ENCODE data around the gene SLC24A4.

SLC24A4 gene

GRCh38 chr14:92404421-92404820 lies 81.5 kb downstream of the SLC24A4 start:
- no peak for DNase-seq (ENCODE audit: low spot score)

GRCh38 chr14:92404938-92405337 lies 82.0 kb downstream of the SLC24A4 start:
- no peak for DNase-seq (ENCODE audit: low spot score)

GRCh38 chr14:92407410-92407809 lies 84.4 kb downstream of the SLC24A4 start:
- no peak for DNase-seq (ENCODE audit: low spot score)

DNA sequence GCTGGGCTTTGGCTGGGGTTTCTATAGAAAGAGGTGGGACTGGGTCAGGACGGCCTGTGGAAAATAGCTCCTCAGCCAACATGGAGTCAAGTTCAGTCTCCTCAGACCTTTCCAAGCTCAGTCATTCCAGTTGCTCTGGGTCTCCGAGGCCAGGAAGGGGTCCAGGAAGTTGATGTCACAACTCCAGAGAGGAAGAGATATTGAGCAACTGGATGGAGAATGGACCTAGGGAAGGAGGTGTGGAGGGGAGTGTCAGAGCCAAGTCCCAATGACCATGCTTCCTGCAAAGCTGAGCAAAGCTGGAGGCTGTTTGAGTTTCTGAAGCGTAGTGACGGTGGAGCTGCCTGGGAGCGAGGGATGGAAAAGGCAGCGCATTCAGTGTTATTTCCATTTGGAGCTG lies 86.1 kb downstream of the SLC24A4 start:
- DNase-seq (ENCODE audit: low spot score) = no peak

DNA sequence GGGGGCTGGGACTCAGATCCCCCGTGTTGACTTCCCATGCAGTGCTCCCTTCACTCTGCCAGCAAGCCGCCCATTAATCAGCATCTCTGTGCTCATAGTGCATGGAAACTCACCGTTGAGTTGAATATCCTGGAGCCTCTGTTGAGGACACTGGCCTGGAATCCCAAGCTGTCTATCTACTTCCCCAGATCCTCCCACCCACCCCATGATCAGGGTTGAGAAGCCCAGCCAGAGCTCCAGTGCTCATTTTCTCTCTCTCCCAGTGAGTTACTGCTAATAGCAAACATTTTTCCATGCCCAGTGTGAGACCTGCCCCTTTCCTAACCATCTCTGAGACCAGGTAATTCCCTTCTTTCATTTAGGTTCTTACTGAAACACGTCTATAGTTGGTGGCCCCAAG lies 88.2 kb downstream of the SLC24A4 start:
- no peak for DNase-seq (ENCODE audit: low spot score)

GRCh38 chr14:92411941-92412340 lies 89.0 kb downstream of the SLC24A4 start:
- no peak for DNase-seq (ENCODE audit: low spot score)

DNA sequence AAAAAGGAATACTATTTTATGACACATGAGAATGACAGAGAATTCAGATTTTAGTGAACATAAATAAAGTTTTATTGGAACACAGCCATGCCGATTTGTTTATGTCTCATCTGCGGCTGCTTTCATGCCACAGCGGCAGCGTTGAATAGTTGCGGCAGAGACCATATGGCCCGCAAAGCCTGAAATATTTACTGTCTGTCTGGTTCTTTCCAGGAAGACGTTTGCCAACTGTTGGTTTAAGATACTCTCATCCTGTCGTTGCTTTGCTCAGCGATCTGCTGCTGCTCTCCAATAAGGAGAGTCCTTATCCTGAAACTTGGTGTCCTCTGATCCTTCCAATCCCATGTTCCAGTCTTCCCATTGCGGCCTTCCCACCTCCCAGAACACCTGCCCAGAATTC lies 89.9 kb downstream of the SLC24A4 start:
- no peak for DNase-seq (ENCODE audit: low spot score)

- DNase-seq (ENCODE audit: low spot score) = no peak
These were observed 90.4 kb downstream of the SLC24A4 start for GRCh38 chr14:92413379-92413778.

- no peak for DNase-seq (ENCODE audit: low spot score)
These were observed 91.9 kb downstream of the SLC24A4 start for GRCh38 chr14:92414690-92415445.

- DNase-seq (ENCODE audit: low spot score) = no peak
These were observed 93.0 kb downstream of the SLC24A4 start for GRCh38 chr14:92415969-92416368.

- no peak for DNase-seq (ENCODE audit: low spot score)
These were observed 93.6 kb downstream of the SLC24A4 start for GRCh38 chr14:92416544-92416943.

DNA sequence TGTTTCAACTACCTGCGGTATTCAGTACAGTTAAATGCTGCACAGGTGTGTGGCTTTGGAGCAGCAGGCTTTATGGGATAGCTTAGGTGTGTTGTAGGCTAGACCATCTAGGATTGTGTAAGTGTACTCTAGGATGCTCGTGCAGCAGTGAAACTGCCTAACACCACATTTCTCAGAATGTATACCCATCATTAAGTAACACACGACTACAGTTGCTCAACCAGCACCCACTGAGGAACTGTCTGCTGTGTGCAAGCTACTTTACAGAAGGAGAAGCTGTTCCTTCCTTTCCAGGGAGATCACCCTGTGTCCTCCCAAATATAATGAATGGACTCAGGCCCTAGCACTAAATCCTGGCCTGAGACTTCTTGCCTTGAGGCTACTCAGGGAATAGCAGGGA lies 94.8 kb downstream of the SLC24A4 start:
- no peak for DNase-seq (ENCODE audit: low spot score)

DNA sequence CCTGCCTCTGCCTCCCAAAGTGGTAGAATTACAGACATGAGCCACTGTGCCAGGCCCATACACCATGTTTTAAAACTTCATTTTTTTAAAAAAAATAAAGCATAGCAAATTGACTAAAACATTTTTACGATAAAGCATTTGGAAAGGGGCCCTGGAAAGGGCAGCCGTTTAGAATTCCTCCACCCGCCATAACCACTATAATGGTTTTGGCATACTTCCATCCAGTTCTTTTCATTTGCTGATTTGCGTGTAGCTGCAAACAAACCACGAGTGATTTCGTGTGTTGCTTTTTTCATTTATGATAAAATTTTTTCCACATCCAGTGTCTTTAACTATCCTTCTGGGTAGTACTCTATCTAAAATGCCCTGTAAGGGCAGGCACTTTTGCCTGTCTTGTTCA lies 98.8 kb downstream of the SLC24A4 start:
- no peak for DNase-seq (ENCODE audit: low spot score)

- DNase-seq (ENCODE audit: low spot score) = no peak
These were observed 102.1 kb downstream of the SLC24A4 start for GRCh38 chr14:92425101-92425500.

DNA sequence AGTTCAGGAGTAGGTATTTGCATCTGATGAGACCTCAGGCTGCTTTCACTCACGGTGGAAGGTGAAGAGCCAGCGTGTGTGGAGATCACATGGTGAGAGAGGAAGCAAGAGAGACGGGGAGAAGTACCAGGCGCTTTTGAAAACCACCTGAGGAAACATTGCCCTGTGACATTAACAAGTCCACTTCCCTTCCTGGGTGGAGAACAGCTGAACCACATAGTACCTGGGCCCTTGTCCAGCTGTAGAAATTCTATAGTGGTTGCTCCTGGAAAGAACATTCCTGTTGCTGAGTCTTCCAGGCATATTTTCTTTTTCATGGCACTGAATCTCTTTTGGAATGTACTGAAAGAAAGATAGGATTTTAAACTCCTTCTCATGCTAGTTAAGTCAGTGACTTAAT lies 103.3 kb downstream of the SLC24A4 start:
- DNase-seq (ENCODE audit: low spot score) = no peak

DNA sequence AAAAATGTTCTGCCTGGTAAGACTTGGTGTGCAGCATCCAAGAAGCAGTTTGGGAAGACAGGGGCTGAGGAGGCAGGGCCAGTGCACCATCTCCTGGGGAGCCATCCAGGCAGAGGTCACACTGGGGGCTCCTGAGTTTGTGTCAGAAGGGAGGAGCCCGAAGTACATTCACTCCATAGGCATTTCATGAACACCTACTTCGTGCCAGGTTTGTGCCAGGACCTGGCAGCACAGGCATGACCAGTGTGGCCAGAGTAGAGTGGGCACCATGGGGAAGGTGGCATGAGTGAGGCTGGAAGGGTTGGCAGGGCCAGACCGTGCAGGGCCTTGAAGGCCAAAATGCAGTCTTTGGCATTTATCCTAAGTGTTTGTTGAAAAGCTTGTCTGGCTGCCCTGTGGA lies 104.1 kb downstream of the SLC24A4 start:
- DNase-seq (ENCODE audit: low spot score) = no peak

GRCh38 chr14:92430686-92431085 lies 107.7 kb downstream of the SLC24A4 start:
- DNase-seq (ENCODE audit: low spot score) = no peak

DNA sequence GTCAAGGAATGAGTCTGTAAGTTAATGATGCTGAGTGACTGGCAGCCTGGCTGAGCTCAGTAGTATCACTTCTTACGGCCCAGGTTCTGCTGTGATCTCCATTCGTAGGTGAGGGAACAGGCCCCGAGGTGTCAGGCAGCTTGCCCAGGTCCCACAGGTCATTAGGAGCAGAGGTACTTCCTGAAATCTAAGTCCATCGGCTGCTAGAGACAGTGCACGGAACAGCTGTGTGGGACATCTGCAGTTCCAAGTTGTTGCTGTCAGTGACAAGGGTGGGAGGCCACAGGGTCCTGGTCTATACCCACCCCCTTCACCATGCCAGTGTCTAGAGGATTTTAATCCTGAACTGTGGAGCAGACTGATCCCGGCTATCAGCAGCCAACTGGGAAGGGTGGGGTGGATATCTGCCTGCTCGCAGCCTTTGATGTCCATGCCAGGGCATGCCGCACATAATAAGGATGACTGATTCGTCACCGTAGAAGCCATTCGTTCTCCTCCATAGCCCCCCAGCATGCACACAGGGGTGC lies 108.3 kb downstream of the SLC24A4 start:
- no peak for DNase-seq (ENCODE audit: low spot score)

- DNase-seq (ENCODE audit: low spot score) = no peak
These were observed 110.4 kb downstream of the SLC24A4 start for GRCh38 chr14:92433407-92433806.

GRCh38 chr14:92435154-92435553 lies 112.2 kb downstream of the SLC24A4 start:
- no peak for DNase-seq (ENCODE audit: low spot score)

- DNase-seq (ENCODE audit: low spot score) = no peak
These were observed 113.3 kb downstream of the SLC24A4 start for GRCh38 chr14:92436115-92436776.

GRCh38 chr14:92437309-92437708 lies 114.3 kb downstream of the SLC24A4 start:
- no peak for DNase-seq (ENCODE audit: low spot score)

DNA sequence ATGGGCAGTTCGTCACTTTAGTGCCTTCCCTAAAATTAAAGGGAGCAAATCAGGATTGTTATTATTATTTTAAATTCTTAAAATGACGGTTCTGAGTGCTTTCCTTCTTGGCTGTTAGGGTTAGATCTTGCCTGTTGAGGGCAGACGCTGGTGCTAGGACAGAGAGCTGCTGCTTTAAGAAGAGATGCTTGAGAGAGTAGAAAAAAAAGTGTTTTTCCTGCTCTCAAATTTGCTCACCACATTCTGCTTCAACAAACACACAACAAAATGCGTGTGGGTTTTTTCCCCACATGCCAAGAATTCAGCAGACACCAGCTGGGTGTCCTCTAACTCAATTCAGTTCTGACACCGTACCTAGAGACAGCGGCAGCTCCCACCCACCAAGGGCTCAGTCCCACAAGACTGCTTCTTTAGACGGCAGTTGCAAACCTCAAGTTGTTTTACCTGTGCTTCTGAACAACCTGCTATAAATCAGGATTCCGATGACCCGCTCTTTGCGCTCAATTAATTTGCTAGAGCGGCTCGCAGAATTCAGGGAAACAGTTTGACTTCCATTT lies 114.8 kb downstream of the SLC24A4 start:
- no peak for DNase-seq (ENCODE audit: low spot score)

Data from germinal center (tissue), 1 donor.